ELR (cell line): ENCODE data around the gene CXCR5.
"Not testable (repeated sequence)": the region's sequence is repeated elsewhere in the genome, so short reads cannot be mapped to it uniquely, and the experiment has no call there.

Experiments
- DNase-seq: peaks from one replicate; pipeline ENCODE4 v3.0.0-alpha.2; 2015; ENCODE audit warnings: low read depth

The CXCR5 gene

DNA sequence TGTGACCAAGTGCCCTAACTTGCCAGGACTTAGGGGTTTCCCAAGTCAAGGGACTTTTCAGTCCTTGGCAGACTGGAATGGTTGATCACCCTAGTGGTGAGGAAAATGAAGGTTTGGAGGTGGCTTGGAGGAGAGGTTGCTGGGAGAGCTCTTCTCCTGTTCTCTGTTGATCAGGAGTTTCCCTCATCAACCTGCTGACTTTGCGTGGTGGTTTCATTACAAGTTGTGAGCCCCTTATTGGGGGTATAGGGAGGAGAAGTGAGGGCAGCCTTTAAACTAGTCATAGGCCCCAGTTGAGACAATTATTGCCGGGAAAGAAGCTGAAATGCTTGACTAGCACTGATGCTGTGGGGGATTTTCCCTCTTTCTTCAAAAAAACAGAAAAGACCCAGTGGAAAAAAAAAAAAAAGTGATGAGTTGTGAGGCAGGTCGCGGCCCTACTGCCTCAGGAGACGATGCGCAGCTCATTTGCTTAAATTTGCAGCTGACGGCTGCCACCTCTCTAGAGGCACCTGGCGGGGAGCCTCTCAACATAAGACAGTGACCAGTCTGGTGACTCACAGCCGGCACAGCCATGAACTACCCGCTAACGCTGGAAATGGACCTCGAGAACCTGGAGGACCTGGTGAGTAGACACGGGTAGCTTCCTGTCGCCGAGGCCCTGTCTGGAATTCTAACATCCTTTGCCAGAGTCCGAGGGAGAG, at the start of gene CXCR5:
TSS of gene CXCR5 (plus strand) at position 525 of the 704 bp plus-strand sequence. CDS start at position 575, 50 bp downstream.
- peak; percentile 32 for DNase-seq

DNA sequence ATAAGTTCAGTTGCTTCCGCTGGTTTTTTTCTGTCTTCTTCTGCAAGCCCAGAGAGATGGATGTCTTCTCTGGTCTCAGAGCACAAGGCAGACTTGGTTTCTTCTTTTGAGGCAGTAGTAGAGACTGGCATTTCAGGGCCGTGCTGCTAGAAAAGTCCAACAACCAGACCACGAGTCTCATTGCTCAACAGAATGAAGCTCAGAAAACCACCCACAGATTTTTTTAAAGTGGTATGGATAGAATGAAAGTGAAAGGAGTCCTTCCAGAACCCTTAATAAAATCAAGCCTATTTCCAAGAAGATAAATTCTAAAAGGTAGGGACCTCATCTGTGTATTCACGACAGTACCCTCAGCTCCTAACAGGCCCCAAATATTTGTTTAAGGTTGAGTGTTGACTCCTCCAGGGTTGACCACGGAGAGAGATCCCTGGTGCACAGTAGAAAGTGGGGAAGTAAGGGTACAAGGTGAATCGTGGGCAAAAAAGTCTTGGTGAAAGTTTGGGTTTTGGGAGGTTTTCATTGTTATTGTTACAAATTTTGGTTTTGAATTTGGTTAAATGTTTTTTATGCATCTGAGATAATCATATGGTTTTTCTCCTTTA, 49.2 kb upstream of the CXCR5 start:
- peak; percentile 2 for DNase-seq

DNA sequence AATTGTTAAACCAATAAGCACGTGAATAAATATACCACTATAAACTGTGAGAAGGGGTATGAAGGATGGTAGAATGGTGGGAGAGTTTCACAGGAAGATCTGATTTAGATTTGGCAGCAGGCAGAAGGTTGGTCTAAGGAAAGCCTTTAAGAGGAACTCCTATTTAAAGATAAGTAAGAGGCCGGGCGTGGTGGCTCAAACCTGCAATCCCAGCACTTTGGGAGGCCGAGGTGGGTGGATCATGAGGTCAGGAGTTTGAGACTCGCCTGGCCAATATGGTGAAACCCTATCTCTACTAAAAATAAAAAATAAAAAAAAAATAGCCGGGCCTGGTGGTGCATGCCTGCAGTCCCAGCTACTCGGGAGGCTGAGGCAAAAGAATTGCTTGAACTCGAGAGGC, 45.8 kb upstream of the CXCR5 start:
- no peak for DNase-seq

DNA sequence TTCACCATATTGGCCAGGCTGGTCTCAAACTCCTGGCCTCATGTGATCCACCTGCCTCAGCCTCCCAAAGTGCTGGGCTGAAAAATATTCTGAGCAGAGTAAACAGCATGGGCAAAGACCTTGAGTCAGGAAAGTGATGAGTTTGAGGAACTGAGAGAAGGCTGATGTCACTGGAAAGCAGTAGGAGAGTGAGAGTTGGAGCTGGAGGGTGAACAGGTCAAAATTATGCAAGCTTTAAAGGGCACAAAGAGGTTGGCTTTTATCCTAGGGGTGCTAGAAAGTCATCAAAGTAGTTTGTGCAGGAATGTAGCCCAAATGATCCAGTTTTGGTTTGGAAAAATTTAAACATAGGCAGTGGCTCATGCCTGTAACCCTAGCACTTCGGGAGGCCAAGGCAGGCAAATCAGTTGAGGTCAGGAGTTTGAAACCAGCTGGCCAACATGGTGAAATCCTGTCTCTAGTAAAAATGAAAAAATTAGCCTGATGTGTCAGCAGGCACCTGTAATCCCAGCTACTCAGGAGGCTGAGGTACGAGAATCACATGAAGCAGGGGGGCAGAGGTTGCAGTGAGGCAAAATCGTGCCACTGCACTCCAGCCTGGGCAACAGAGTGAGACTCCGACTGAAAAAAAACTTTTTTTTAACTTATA, 44.7 kb upstream of the CXCR5 start:
- no peak for DNase-seq

GRCh38 chr11:118841469-118842242, 42.0 kb upstream of the CXCR5 start:
- DNase-seq = no peak

DNA sequence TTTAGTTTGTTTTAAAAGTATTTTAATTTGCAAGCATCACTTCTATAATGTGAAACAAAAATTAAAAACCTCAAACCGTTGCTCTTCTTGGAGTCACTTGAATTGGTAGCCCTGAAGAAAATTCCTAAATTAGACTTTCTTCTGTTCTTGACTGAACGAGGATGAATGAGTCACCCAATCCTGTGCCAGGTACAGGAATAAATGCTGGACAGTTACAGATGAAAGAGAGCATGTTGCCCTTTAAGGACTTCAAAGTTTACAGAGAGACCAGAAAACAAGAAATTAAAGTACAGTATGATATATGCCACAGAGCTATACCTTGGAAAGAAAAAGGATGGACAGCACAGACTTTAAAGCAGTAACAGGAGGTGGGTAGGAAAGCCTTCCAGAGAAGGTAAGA, 41.3 kb upstream of the CXCR5 start:
- DNase-seq = peak; percentile 22

DNA sequence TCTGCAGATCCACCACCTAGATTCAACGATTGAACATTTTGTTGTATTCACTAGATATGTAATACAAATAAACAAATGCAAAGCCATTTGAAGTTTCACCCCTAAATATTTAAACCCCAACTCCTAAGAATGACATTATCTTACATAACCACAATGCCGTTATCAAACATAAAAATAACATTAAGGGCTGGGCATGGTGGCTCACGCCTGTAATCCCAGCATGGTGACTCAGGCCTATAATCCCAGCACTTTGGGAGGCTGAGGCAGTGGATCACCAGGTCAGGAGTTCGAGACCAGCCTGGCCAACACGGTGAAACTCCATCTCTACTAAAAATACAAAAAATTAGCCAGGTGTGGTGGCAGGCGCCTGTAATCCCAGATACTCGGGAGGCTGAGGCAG, 40.8 kb upstream of the CXCR5 start:
- not testable (repeated sequence) for DNase-seq

DNA sequence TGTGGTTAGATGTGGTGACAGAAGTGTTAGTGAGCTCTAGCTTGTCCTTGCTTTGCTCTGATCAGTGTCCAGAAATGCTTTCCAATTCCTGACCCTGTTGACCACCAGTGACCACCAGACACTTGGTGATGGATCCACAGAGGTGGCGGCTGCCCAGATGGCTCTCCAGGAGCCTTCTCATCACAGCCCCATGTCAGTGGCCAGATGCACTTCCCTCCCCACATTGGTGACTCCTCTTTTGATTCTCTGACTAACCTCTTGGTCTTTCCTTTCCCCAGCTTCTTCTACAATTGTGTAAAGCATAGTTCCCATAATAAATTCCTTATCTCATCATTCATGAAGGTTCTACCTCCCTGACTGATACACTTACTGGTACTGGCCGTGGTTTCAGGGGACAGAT, 40.1 kb upstream of the CXCR5 start:
- peak; percentile 12 for DNase-seq

GRCh38 chr11:118845369-118845768, 38.3 kb upstream of the CXCR5 start:
- DNase-seq = peak; percentile 76

DNA sequence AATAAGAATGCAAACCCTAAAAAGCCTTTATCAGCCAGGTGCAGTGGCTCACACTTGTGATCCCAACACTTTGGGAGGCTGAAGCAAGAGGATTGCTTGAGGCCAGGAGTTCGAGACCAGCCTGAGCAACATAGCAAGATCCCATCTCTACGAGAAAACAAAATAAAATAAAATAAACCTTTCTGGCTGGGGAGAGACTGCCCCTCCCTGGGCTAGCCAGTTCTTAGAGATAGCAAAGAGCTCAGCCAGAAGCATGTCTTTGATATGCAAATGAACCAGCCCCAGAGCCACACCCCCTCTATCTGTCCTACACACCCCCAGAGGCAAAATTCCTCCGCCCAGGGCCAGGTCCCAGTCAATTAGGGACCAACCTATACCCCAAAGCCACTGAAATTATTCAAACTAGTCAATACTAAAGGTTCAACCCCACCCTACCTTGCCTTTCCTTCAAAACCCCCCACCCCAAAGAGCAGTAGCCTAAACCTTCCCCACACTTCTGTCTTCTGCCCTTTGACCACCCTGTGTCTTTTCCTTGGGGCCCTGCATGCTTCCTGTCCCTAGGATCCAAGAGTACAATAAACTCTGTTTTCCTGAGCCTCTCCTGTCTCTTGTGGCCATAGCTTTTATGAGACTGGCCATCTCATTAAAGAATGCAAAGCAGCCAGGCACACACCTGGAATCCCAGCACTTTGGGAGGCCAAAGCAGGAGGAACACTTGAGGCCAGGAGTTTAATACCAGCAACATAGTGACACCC, 37.3 kb upstream of the CXCR5 start:
- no peak for DNase-seq

DNA sequence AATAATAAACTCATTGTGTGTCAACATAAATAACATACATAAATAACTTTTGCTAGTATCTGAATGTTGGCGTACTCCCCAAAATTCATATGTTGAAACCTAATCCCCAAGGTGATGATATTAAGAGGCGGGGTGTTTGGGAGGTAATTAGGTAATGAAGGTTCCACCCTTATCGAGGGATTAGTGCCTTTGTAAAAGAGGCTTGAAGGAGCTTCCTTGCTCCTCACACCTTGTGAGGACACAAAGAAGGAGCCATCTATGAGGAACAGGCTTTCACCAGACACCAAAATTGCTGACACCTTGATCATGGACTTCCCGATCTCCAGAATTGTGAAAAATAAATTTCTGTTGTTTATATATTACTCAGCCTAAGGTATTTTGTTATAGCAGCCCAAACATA, 33.9 kb upstream of the CXCR5 start:
- no peak for DNase-seq

GRCh38 chr11:118851970-118852369, 31.7 kb upstream of the CXCR5 start:
- DNase-seq = no peak

- DNase-seq = no peak
Measured at GRCh38 chr11:118853678-118854077, 30.0 kb upstream of the CXCR5 start.

DNA sequence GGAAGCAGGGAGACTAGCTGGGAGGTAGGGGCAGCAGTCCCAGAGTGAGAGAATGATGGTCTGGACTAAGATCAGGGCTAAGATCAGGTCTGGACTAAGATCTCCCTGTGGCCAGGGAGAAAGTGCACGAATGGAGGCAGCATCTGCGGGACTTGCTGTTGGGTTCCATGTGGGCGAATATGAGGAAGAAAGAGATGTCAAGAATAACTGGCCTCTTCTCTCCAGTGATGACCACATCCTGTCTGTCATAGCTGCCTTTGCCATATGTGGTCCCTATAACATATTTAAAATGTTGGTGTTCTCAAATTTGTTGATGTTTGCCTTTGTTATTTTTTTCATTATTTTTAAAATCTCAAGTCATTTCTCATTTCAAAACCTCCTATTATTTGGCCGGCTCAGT, 27.4 kb upstream of the CXCR5 start:
- no peak for DNase-seq

GRCh38 chr11:118857385-118857784, 26.3 kb upstream of the CXCR5 start:
- DNase-seq = no peak

- no peak for DNase-seq
Measured at GRCh38 chr11:118859973-118860372, 23.7 kb upstream of the CXCR5 start.

DNA sequence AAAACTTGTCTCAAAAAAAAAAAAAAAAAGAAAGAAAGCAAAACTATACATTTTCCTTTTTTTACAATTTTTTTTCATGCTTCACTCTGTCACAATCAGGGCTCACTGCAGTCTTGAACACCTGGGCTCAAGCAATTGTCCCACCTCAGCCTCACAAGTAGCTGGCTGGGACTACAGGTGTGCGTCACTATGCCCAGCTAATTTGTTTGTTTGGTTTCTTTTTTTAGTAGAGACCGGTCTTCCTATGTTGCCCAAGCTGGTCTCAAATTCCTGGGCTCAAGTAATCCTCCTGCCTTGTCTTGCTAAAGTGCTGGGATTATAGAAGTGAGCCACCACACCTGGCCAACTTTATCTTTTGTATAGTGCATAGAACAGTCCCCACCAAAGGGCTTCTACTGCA, 15.0 kb upstream of the CXCR5 start:
- DNase-seq = no peak

DNA sequence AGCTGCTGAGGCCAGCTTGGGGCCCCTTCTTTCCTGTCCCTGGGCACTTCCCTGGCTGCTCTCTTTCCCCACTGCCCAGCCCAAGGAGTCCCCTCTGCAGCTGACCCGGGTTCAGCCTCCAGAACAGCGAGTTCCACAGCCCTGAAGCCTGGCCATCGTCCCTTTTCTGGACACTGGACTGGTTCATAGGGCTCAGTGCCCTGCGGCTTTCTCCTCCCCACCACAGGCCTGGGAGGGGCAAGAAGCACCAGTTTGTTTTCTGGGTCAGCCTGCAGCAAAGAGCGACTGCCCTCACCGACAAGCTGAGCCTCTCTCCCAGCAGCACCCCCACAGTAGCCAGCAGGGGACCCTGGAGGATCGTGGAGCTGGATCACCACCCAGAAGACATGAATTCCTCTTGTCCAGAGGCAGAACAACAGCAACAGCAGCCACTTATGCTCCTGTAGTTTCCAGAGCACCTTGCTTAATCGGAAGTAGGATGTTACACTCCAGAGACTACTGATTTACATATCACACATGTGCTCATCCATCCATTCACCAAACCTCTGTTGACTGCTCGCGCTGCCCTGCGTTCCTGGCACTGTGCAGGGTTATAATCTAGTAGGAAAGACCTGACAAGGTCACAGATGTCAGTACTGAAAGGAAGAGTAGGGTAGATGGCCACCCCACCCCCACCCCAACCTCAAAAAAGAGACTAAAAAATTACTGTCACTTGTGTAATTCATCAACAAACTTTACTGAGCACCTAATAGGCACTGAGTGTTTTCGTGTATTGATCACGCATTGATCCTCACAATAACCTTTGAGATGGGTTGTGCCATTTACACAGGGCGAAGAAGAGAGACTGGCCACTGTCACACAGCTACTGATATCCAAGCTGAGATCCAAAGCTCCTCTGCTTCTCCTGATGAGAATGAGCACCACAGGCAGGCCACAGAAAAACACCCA, 13.0 kb upstream of the CXCR5 start:
- peak; percentile 15 for DNase-seq

- DNase-seq = no peak
Measured at GRCh38 chr11:118872403-118872821, 11.3 kb upstream of the CXCR5 start.

GRCh38 chr11:118873804-118874203, 9.9 kb upstream of the CXCR5 start:
- no peak for DNase-seq

- DNase-seq = no peak
Measured at GRCh38 chr11:118876286-118876685, 7.4 kb upstream of the CXCR5 start.
